SKM-1 treated with dmso at 0.1 percent for 144 hours (cell line): ENCODE data around the gene NFAT5.
A peak's percentile ranks its signal among the peaks of the same experiment; 100 is the strongest.
"Not testable (repeated sequence)": the region's sequence is repeated elsewhere in the genome, so short reads cannot be mapped to it uniquely, and the experiment has no call there.

ENCODE experiments used
- DNase-seq: peaks from one replicate; lab custom pipeline; 2025; ENCODE audit not compliant: unreplicated experiment; lab: John Stamatoyannopoulos, UW

NFAT5 gene

GRCh38 chr16:69546663-69547062 is 19.1 kb upstream of the NFAT5 start:
- DNase-seq, result not testable (repeated sequence)

DNA sequence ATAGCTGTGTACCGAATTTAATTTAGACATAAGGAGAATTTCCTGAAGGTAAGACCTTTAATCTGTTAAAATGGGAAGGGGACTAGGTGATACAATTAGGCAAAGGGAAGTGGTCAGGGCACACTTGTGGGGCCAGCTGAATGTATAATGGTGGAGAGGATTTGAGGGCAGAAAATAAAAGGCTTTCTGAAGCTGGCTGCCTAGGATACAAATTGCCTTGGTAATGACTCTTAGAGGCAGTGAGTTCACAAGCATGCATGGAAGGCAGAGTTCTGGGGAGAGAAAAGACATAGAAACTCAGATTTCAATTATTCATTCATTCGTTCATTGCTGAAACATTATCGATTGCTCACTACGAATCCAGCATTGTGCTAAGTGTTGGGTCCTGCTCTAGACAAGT is 12.4 kb upstream of the NFAT5 start:
- DNase-seq, result peak; percentile 24

GRCh38 chr16:69554495-69554894 is 11.3 kb upstream of the NFAT5 start:
- no peak for DNase-seq

DNA sequence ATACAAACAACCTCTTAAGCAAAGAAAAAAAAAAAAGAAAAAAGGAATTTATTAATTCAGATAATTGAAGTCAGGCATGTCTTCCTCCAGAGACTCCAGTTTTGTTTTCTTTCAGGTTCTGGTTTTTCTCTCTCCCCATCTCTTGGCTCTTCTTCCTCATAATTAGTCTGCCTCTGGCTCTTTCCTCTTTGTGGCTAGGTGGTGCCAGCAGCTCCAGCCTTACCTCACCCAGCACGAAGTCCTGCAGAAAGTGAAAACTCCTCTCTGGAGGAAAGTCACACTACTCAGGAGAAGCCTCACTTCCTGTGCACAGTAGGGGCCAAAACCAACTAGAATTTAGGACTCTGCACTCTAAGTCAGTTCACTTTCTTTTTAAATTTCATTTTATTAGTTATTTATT is 10.3 kb upstream of the NFAT5 start:
- DNase-seq, result peak; percentile 57

- DNase-seq, result no peak
Measured at GRCh38 chr16:69555867-69556266, 9.9 kb upstream of the NFAT5 start.

DNA sequence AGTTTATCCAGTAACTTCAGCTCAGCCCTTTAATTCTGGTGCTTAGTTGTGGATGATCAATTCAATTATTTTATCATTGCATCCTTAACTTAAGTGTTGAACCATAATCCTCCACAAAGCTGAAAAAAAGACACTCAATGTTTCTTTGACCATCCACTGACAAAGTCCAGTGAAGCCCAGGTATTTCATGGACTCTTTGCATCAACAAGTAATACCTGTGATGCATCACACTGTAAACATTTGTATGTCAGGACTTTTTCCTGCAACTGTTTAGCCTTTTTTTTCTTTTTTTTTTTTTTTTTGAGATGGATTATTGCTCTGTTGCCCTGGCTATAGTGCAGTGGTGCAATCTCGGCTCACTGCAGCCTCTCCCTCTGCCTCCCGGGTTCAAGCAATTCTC is 6.6 kb upstream of the NFAT5 start:
- no peak for DNase-seq

DNA sequence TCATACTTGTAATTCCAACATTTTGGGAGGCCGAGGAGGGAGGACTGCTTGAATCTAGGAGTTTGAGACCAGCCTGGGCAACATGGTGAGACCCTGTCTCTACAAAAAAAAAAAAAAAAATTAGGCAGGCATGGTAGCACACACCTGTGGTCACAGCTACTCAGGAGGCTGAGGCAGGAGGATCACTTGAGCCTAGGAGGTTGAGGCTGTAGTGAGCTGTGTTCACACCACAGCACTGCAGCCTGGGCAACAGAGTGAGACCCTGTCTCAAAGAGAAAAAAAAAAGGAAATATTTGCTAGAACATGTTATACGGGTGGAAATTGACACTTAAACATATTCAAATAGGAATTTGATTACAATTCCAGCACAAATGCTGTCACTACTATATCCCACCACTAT is 4.4 kb upstream of the NFAT5 start:
- DNase-seq, result not testable (repeated sequence)

DNA sequence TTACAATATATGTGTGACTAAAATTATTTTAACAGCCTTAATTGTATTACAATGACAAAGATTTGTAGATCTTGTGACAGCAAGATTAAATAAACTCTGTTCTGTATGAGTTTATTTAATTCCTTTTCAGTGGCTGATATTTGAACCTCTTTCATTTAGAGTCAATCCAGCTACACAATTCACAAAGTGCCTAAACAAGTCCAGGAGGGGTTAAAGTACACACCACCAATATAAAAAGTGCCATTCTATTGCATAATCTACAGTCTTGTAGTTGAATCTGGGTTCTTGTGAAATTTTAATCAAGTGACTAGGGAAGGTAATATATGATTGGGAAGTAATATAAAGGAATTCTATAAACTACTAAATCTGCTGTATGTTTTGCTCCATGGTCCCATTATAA is 3.9 kb upstream of the NFAT5 start:
- DNase-seq, result no peak

- DNase-seq, result no peak
Measured at GRCh38 chr16:69562813-69563212, 3.0 kb upstream of the NFAT5 start.

DNA sequence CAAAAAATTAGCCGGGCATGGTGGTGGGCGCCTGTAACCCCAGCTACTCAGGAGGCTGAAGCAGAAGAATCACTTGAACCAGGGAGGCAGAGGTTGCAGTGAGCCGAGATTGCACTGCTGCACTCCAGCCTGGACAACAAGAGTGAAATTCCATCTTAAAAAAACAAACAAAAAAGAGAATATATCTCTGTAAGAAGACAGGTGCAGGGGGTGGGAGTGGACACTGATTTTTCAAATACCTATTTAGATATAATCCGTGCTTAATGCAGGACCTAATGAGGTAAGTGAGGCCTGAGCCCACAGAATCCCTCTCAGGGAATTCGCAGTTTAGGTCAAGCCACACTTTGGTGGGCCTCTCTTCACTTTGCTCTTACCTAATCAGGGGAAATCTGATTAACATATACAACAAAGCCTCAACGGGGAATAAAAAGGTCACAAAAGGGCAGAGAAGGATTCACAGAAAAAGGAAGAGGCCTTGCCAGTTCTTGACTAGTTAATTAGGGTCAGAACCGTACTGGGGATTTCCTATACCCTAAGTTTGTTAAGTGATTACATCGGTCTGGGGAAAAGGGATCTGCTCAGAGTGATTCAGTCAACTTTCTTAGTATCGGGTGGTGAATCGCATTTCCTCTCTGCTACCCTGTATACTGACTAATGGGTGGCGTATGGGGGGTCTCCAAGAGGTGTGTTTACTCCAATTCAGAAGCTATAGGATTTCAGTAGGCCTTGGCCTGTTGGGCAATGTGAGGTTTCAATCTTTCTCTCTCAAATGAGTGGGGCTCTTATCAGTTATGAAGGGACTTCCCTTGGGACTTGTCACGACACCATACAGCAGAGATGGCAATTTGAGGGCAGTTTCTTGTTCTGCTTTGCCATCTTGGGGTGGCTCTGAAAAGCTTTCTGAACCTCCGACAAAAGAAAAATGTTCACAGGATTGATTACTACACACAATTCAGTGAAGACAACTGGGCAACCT is 1.9 kb upstream of the NFAT5 start:
- peak; percentile 76 for DNase-seq

GRCh38 chr16:69564845-69565670 is 708 bp upstream of the NFAT5 start:
- no peak for DNase-seq

DNA sequence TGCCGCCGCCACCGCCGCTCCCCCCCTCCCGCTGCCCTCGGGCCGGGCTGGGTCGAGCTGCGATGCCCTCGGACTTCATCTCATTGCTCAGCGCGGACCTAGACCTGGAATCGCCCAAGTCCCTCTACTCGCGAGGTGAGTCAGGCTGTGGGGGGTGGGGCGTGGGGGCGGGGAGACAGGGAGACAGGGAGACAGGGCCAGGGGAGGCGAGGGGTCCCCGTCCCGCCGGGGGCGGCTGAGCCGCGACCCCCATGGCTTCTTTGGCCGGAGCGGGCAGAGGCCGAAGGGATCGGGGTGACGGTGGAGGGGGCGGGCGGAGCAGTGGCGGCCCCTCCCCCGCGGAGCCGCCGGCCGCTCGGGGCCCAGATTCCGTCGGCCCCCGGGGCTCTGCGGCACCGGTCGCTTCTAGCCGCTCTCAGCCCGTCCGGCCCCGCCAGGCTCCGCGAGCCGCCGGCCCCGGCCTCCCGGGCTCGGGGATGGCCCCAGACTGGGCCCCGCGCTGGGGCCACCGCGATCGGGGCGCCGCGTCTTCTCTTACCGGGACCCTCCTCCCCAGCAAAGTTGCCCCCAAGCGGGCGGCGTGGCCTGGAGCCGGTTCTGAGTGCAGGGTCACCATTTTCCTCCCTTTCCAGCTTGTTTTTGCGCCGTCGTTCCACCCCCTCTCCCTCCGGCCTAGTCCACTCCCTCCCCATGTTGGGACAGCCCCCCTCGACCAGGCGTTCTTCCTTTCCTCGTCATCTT is 644 bp downstream of the NFAT5 start:
- no peak for DNase-seq

DNA sequence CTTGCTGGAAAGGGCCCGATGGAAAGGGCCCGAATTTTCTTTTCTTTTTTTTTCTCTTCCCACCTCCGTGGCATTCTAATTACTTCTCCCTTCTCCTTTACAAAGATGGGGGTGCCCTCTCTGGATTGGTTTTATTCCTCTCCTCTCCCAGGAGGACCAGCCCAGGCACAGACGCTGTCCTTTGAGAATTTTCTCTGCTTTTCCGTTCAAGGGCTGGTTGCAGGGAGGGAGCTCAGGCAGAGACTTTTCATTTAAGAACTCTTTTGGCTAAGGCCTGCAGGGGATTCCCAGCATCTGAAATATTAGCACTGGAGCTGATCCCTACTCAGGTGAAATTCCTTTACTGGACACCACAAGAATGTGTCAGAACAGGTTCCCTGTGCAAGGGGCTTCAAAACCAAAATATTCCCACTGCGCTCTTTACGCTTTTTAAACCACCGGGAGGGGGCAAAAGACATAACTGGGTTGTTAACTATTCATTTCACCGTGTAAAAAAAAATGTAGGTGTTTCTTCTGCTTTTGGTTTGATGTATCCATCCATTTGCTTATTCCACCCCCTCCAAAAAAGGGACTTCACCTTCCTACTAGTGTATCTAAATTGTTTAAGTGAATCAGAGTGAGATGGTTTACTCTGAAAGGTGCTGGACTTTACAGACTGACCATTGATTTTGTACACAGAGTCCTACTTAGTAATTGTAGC is 1.4 kb downstream of the NFAT5 start:
- no peak for DNase-seq

DNA sequence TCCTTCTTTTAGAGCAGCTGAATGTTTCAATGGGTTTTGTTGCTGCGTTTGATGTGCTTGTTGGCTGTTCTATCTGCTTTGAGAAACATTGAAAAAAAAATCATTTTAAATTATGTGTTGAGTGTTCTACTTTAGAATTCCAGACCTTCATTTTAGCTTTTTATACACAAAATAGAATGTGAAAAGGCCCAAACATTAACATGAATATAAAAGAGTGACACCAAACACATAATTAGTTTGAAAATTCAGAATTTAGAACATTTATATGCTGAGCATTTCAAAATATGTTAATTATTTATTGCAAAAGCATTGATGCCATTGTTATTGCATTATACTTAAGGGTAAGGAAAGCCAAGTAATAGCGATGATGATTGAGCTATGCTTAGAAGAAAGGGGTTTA is 2.9 kb downstream of the NFAT5 start:
- DNase-seq, result no peak

DNA sequence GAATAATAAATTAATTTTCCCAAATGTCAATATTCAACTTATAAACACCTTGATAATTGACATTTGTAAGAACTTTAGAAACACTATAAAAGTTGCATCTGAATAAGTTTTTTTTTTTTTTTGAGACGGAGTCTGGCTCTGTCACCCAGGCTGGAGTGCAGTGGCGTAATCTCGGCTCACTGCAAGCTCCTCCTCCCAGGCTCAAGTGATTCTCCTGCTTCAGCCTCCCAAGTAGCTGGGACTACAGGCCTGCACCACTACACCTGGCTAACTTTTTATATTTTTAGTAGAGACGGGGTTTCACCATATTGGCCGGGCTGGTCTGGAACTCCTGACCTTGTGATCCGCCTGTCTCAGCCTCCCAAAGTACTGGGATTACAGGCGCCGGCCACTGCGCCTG is 13.0 kb downstream of the NFAT5 start:
- DNase-seq, result not testable (repeated sequence)

GRCh38 chr16:69579783-69580481 is 14.2 kb downstream of the NFAT5 start:
- no peak for DNase-seq

DNA sequence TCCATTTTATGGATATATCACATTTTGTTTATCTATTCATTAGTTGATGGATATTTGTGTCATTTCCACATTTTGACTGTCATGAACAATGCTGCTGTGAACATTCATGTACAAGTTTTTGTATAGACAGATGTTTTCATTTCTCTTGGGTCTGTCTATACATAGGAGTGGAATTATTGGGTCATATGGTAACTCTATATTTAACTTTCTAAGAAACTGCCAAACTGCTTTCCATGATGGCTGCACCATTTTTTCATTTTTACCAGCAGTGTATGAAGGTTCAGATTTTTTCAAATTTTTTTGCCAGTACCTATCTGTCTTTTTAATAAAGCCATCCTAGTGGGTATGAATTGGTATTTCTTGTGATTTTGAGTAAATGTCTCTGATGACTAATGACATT is 15.5 kb downstream of the NFAT5 start:
- no peak for DNase-seq

- not testable (repeated sequence) for DNase-seq
Measured at GRCh38 chr16:69584493-69584892, 18.7 kb downstream of the NFAT5 start.

DNA sequence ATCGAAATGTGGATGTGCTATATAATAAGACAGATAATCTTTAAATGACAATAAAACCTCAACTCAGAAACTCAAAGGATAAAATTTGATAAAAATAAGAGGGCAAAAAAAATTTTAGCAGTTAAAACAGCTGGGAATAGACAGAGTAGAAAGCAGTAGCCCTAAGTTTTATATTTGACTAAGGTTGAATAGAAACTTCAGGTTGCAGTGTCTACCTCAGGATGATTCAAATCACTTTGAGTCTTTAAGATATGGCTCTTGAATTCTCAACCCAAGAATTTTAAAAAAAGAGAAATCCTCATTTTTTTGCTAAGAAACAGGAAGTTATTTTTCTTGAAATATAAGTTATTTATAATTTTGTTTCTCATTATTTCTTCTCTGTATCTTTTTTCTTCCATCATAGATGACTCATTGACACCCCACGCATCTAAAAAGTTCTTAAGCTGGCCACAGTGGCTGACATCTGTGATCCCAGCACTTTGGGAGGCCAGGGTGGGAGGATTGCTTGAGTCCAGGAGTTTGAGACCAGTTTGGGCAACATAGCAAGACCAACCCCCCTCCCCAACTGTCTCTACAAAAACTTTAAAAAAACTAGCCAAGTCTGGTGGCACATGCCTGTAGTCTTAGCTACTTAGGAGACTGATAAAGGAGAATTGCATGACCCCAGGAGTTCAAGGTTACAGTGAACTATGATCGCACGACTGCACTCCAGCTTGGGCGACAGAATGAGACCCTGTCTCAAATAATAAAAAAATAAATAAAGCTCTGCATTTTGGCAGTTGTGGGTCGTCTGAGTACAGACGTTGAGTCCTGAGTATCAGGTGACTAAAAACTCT is 23.9 kb downstream of the NFAT5 start:
- no peak for DNase-seq
